ENCODE data around the gene HADH. TPM values are rescaled to one million over a fixed set of nuclear protein-coding genes. Genes with fewer than 3 reads are reported as not detected.

The HADH gene
- total RNA-seq, 4 donors from 2014 or later: 26.8 to 46.5 (median 38.1) TPM

DNA sequence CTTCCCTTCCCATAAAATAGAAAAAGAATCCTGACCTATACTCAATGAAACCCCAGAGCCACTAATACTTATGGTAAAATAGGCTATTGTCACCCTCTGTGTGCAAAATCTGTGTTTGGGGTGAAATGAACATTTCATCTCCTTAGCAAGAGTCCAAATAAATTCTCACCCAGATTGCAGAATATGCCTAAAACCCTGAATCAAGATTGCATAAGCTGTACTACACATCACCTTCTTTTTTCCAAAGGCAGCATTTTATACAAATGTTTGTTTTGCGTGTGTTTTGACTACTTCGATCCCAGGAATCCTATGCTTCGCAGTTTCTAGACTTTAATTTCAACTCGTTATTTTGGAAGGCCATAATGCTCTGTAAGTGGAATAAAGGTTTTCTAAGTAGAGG, 12.2 kb upstream of the HADH start:
- no peaks in the 10 kb centered on the region for H3K4me1 ChIP-seq
- intact Hi-C loops (cut with DNase I): no loop called here
- peaks cover 0 to 7% (median 5%) of the 10 kb centered on the region in 3 donors for H3K9me3 ChIP-seq
- TF ChIP-seq POLR2A (IDR thresholded peaks at IDR 0.05): no peak
- TF ChIP-seq, protein P1, sequence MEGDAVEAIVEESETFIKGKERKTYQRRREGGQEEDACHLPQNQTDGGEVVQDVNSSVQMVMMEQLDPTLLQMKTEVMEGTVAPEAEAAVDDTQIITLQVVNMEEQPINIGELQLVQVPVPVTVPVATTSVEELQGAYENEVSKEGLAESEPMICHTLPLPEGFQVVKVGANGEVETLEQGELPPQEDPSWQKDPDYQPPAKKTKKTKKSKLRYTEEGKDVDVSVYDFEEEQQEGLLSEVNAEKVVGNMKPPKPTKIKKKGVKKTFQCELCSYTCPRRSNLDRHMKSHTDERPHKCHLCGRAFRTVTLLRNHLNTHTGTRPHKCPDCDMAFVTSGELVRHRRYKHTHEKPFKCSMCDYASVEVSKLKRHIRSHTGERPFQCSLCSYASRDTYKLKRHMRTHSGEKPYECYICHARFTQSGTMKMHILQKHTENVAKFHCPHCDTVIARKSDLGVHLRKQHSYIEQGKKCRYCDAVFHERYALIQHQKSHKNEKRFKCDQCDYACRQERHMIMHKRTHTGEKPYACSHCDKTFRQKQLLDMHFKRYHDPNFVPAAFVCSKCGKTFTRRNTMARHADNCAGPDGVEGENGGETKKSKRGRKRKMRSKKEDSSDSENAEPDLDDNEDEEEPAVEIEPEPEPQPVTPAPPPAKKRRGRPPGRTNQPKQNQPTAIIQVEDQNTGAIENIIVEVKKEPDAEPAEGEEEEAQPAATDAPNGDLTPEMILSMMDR (IDR thresholded peaks at IDR 0.05): no peak
- no peaks in the 10 kb centered on the region for H3K36me3 ChIP-seq
- H3K27me3 ChIP-seq: no peaks in the 10 kb centered on the region
- no peak overlapping the region for H3K4me3 ChIP-seq
- DNase-seq: no peak
- 85 to 92% methylated on average over 4 of the region's 4 CpGs for WGBS, 2 donors
- no peak overlapping the region for H3K27ac ChIP-seq

DNA sequence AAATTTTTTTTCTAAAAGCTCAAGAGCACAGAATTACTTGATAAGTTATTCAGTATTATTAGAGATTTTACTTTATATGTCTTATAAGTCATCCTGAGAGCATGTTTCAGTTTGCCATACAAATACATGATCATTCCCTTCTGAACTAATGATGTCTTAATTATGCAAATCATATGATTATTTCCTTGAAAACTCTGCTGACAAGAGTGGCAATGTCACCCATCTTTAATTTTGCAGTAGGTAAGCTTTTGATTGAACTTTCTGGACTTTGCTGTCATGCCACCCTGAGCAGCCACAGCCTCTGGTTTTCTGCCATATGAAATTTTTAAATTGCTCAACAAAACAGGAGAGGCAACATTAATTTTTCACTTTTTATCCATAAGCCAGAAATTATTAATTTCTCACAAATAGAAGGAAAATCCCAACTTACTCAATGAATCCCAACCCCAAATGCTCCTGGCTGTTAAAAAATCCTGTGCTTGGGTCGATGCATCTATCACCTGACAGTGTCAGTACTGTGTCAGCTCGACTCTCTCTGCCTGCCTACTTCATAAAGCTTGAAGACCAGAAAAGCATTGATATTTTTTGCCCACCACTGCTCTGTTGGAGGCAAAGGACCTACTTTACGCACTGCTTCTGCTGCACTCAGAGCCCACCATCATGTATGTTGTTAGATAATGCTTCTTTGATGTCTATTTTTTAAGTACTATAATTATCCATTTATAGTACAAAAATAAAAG, 11.6 kb upstream of the HADH start:
- DNase-seq: no peak
- Histone ChIP-seq H3K9me3 (peaks cover 0 to 7% (median 5%) of the 10 kb centered on the region in 3 donors), H3K27me3 (no peaks in the 10 kb centered on the region), H3K36me3 (no peaks in the 10 kb centered on the region), H3K4me3 (no peak overlapping the region), H3K4me1 (no peaks in the 10 kb centered on the region), H3K27ac (no peak overlapping the region)
- WGBS, 2 donors: 87 to 92% methylated on average over 3 of the region's 3 CpGs
- intact Hi-C loops (cut with DNase I): no loop called here
- TF ChIP-seq, protein P1 (IDR thresholded peaks at IDR 0.05): no peak
- no peak for TF ChIP-seq POLR2A (IDR thresholded peaks at IDR 0.05)

GRCh38 chr4:107978716-107979451, 10.8 kb upstream of the HADH start:
- Histone ChIP-seq H3K9me3 (peaks cover 0 to 7% (median 5%) of the 10 kb centered on the region in 3 donors), H3K27ac (no peak overlapping the region), H3K4me1 (no peaks in the 10 kb centered on the region), H3K36me3 (no peaks in the 10 kb centered on the region), H3K27me3 (no peaks in the 10 kb centered on the region), H3K4me3 (no peak overlapping the region)
- DNase-seq: no peak
- intact Hi-C loops (cut with DNase I): no loop called here
- TF ChIP-seq, protein P1 (IDR thresholded peaks at IDR 0.05): no peak
- no peak for TF ChIP-seq POLR2A (IDR thresholded peaks at IDR 0.05)
- 84 to 86% methylated on average over 2 of the region's 2 CpGs for WGBS, 2 donors

GRCh38 chr4:107987916-107988762, 1.6 kb upstream of the HADH start:
- H3K4me1 ChIP-seq: peaks cover 7 to 55% (median 26%) of the 10 kb centered on the region in 3 donors
- no peaks in the 10 kb centered on the region for H3K36me3 ChIP-seq
- intact Hi-C loops (cut with DNase I): no loop called here
- H3K27me3 ChIP-seq: no peaks in the 10 kb centered on the region
- no peak for DNase-seq
- WGBS, 2 donors: 72 to 81% methylated on average over 10 of the region's 10 CpGs
- no peaks in the 10 kb centered on the region for H3K9me3 ChIP-seq
- TF ChIP-seq POLR2A (IDR thresholded peaks at IDR 0.05): no peak
- TF ChIP-seq, protein P1 (IDR thresholded peaks at IDR 0.05): no peak
- peak overlapping the region in 2 of 4 donors; percentile 67 to 82 for H3K4me3 ChIP-seq
- peak overlapping the region; percentile 82 to 94 (median 92) for H3K27ac ChIP-seq

All from esophagus squamous epithelium (tissue), 5 donors.